Measurements from ENCODE around the gene SIGLEC1. TPM values are rescaled to one million over a fixed set of nuclear protein-coding genes. Genes with fewer than 3 reads are reported as not detected.

Gene SIGLEC1
- total and polyA plus RNA-seq, 2 experiments from 2014 or later, result not detected

- peaks cover 7% of the 10 kb centered on the region for H3K27me3 Mint-ChIP-seq (ENCODE audit: insufficient read depth, low read depth, poor library complexity)
- no peaks in the 10 kb centered on the region for H3K4me1 ChIP-seq (ENCODE audit: insufficient read depth)
- H3K9me3 Mint-ChIP-seq, result peaks cover under 1% of the 10 kb centered on the region; the same call in 1 of the 3 replicates
- no peak overlapping the region for H3K27ac ChIP-seq (ENCODE audit: low read depth)
- no peaks in the 10 kb centered on the region for H3K9me2 ChIP-seq (ENCODE audit: insufficient read depth)
- ATAC-seq, result no peak
- no peak overlapping the region for H3K4me3 ChIP-seq
- H3K4me3 Mint-ChIP-seq, result no peak overlapping the region
- H3K36me3 ChIP-seq (ENCODE audit: insufficient read depth), result no peaks in the 10 kb centered on the region
- H3F3A ChIP-seq (replicated peaks; ENCODE audit: low read depth), result no peaks in the 10 kb centered on the region
- H3K27ac Mint-ChIP-seq, result no peak overlapping the region
- no peak for TF ChIP-seq REST (IDR thresholded peaks at IDR 0.05; ENCODE audit: unreplicated experiment)
- TF ChIP-seq, protein P1, sequence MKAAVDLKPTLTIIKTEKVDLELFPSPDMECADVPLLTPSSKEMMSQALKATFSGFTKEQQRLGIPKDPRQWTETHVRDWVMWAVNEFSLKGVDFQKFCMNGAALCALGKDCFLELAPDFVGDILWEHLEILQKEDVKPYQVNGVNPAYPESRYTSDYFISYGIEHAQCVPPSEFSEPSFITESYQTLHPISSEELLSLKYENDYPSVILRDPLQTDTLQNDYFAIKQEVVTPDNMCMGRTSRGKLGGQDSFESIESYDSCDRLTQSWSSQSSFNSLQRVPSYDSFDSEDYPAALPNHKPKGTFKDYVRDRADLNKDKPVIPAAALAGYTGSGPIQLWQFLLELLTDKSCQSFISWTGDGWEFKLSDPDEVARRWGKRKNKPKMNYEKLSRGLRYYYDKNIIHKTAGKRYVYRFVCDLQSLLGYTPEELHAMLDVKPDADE (IDR thresholded peaks at IDR 0.05), result no peak
- TF ChIP-seq JUNB (IDR thresholded peaks at IDR 0.05; ENCODE audit: unreplicated experiment), result no peak
- TF ChIP-seq EZH2phosphoT487 (IDR thresholded peaks at IDR 0.05; ENCODE audit: unreplicated experiment), result no peak
- no peak for TF ChIP-seq ZNF114 (CRISPR knock-in tag; IDR thresholded peaks at IDR 0.05)
- no peak for TF ChIP-seq ZNF331 (CRISPR knock-in tag; IDR thresholded peaks at IDR 0.05; ENCODE audit: low read depth)
- TF ChIP-seq EZH2 (IDR thresholded peaks at IDR 0.05; ENCODE audit: low read depth, unreplicated experiment), result no peak
- TF ChIP-seq, protein P2, sequence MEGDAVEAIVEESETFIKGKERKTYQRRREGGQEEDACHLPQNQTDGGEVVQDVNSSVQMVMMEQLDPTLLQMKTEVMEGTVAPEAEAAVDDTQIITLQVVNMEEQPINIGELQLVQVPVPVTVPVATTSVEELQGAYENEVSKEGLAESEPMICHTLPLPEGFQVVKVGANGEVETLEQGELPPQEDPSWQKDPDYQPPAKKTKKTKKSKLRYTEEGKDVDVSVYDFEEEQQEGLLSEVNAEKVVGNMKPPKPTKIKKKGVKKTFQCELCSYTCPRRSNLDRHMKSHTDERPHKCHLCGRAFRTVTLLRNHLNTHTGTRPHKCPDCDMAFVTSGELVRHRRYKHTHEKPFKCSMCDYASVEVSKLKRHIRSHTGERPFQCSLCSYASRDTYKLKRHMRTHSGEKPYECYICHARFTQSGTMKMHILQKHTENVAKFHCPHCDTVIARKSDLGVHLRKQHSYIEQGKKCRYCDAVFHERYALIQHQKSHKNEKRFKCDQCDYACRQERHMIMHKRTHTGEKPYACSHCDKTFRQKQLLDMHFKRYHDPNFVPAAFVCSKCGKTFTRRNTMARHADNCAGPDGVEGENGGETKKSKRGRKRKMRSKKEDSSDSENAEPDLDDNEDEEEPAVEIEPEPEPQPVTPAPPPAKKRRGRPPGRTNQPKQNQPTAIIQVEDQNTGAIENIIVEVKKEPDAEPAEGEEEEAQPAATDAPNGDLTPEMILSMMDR (conservative IDR thresholded peaks at IDR 0.05; ENCODE audit: low read depth in 2 of 2), result no peak
- no peak for DNase-seq (ENCODE audit: low spot score)
- no peaks in the 10 kb centered on the region for H3K4me1 Mint-ChIP-seq
- no peaks in the 10 kb centered on the region for H3K79me2 ChIP-seq (replicated peaks; ENCODE audit: insufficient read depth)
- no peak overlapping the region for H3K4me2 ChIP-seq
- no peaks in the 10 kb centered on the region for H3K27me3 ChIP-seq (ENCODE audit: insufficient read depth)
- H3K36me3 Mint-ChIP-seq (ENCODE audit: low read depth), result no peaks in the 10 kb centered on the region
- no peaks in the 10 kb centered on the region for H4K20me1 ChIP-seq (replicated peaks; ENCODE audit: insufficient read depth)
- H2AFZ ChIP-seq, result no peak overlapping the region
These were observed 11.1 kb downstream of the SIGLEC1 start for GRCh38 chr20:3701061-3701998.
